Activated T-helper 1 cell treated with anti-CD3 and anti-CD28 coated beads, Interleukin-12 subunit alpha, Interleukin-12 subunit beta, Interleukin-2, Interleukin-4 antibody, amounts not matched to agents 30 ng/mL and 10 ng/mL and 1 ng/mL, durations not matched to agents 14 hours and 24 hours and 36 hours (primary cell): ENCODE data around the gene MFAP1. TPM values are rescaled to one million over a fixed set of nuclear protein-coding genes. Genes with fewer than 3 reads are reported as not detected.
"Not testable (repeated sequence)": the region's sequence is repeated elsewhere in the genome, so short reads cannot be mapped to it uniquely, and the experiment has no call there.

Source experiments
- DNase-seq: peaks from one replicate; pipeline ENCODE4 v3.0.0; 2021; ENCODE audit warnings: low spot score
- H3K27ac Mint-ChIP-seq: one replicate; pipeline ENCODE4 v1.8.0; 2021; ENCODE audit warnings: mild to moderate bottlenecking, mixed read lengths
- H3K27me3 Mint-ChIP-seq: one replicate; pipeline ENCODE4 v1.8.0; 2022; ENCODE audit warnings: mild to moderate bottlenecking, moderate library complexity, mixed read lengths; ENCODE audit not compliant: insufficient read depth
- H3K36me3 Mint-ChIP-seq: one replicate; pipeline ENCODE4 v1.8.0; 2021; ENCODE audit warnings: low read depth, mixed read lengths
- H3K4me1 Mint-ChIP-seq: one replicate; pipeline ENCODE4 v1.8.0; 2021; ENCODE audit warnings: low read depth, mixed read lengths
- H3K4me3 Mint-ChIP-seq: one replicate; pipeline ENCODE4 v1.8.0; 2021; ENCODE audit warnings: mild to moderate bottlenecking, moderate library complexity, mixed read lengths
- H3K9me3 Mint-ChIP-seq: one replicate; pipeline ENCODE4 v1.8.0; 2021; ENCODE audit warnings: mixed read lengths
- intact Hi-C: fragments of 100-400 bp; cut with micrococcal nuclease; formaldehyde crosslinking; loops from one replicate; pipeline ENCODE4 v1.15.1; 2024
- total RNA-seq: library from RNA; stranded (reverse); gene quantifications from 2 replicates; pipeline ENCODE4 v1.2.3, GENCODE V29; 2022

Gene MFAP1
- 46.4 and 46.6 TPM in 2 replicates for total RNA-seq

GRCh38 chr15:43824302-43825246 lies at the start of gene MFAP1:
TSS of gene MFAP1 (minus strand) at chr15:43824690. CDS start at chr15:43824569, 121 bp downstream.
- Mint-ChIP-seq H3K27ac (peak within 1 kb of the TSS; percentile 97), H3K4me3 (peak within 1 kb of the TSS; percentile 97), H3K9me3 (peaks cover 5% of the 10 kb centered on the region), H3K4me1 (peaks cover 46% of the 10 kb centered on the region), H3K27me3 (no peaks in the 10 kb centered on the region), H3K36me3 (peaks cover 20% of the 10 kb centered on the region)
- intact Hi-C loops: loop anchor here (1.0 to 10.0 kb wide), 9 partner anchors 24 to 1630 kb away; partner anchors contain the start of genes CTDSPL2, EIF3J, GOLM2 and HYPK
- peak; percentile 91 for DNase-seq

- H3K9me3 Mint-ChIP-seq: no peaks in the 10 kb centered on the region
- H3K4me3 Mint-ChIP-seq: no peak overlapping the region
- no peaks in the 10 kb centered on the region for H3K4me1 Mint-ChIP-seq
- H3K27me3 Mint-ChIP-seq: no peaks in the 10 kb centered on the region
- peaks cover 20% of the 10 kb centered on the region for H3K36me3 Mint-ChIP-seq
- H3K27ac Mint-ChIP-seq: no peak overlapping the region
- intact Hi-C loops: no loop called here
- DNase-seq: no peak
Measured at GRCh38 chr15:43873651-43874050, 49.2 kb upstream of the MFAP1 start.

- H3K4me3 Mint-ChIP-seq: no peak overlapping the region
- no peak overlapping the region for H3K27ac Mint-ChIP-seq
- no peaks in the 10 kb centered on the region for H3K9me3 Mint-ChIP-seq
- no peak for DNase-seq
- H3K4me1 Mint-ChIP-seq: no peaks in the 10 kb centered on the region
- no peaks in the 10 kb centered on the region for H3K27me3 Mint-ChIP-seq
- H3K36me3 Mint-ChIP-seq: peaks cover 23% of the 10 kb centered on the region
- intact Hi-C loops: loop anchor here (1.0 kb wide), 2 partner anchors 194 to 347 kb away; no protein-coding TSS in a partner anchor
Measured at GRCh38 chr15:43872416-43873020, 48.0 kb upstream of the MFAP1 start.

- DNase-seq: no peak
- peaks cover 25% of the 10 kb centered on the region for H3K36me3 Mint-ChIP-seq
- H3K9me3 Mint-ChIP-seq: no peaks in the 10 kb centered on the region
- no peaks in the 10 kb centered on the region for H3K27me3 Mint-ChIP-seq
- H3K4me3 Mint-ChIP-seq: no peak overlapping the region
- H3K4me1 Mint-ChIP-seq: no peaks in the 10 kb centered on the region
- H3K27ac Mint-ChIP-seq: no peak overlapping the region
- intact Hi-C loops: loop anchor here (1.0 kb wide), 2 partner anchors 194 to 347 kb away; no protein-coding TSS in a partner anchor
Measured at GRCh38 chr15:43871835-43872234, 47.3 kb upstream of the MFAP1 start.

GRCh38 chr15:43868406-43868805 lies 43.9 kb upstream of the MFAP1 start:
- Mint-ChIP-seq H3K36me3 (peaks cover 34% of the 10 kb centered on the region), H3K27ac (no peak overlapping the region), H3K4me3 (no peak overlapping the region), H3K4me1 (no peaks in the 10 kb centered on the region), H3K27me3 (no peaks in the 10 kb centered on the region), H3K9me3 (no peaks in the 10 kb centered on the region)
- DNase-seq: no peak
- intact Hi-C loops: loop anchor here (2.0 kb wide), 1 partner anchor 20 kb away; no protein-coding TSS in a partner anchor

- Mint-ChIP-seq H3K36me3 (peaks cover 30% of the 10 kb centered on the region), H3K4me3 (no peak overlapping the region), H3K9me3 (no peaks in the 10 kb centered on the region), H3K4me1 (no peaks in the 10 kb centered on the region), H3K27ac (no peak overlapping the region), H3K27me3 (no peaks in the 10 kb centered on the region)
- DNase-seq: no peak
- intact Hi-C loops: no loop called here
Measured at GRCh38 chr15:43867096-43867495, 42.6 kb upstream of the MFAP1 start.

- H3K36me3 Mint-ChIP-seq: peaks cover 30% of the 10 kb centered on the region
- H3K9me3 Mint-ChIP-seq, H3K27me3 Mint-ChIP-seq, DNase-seq, H3K4me1 Mint-ChIP-seq, H3K27ac Mint-ChIP-seq, H3K4me3 Mint-ChIP-seq, intact Hi-C loops: not testable (repeated sequence)
Measured at GRCh38 chr15:43866636-43867035, 42.1 kb upstream of the MFAP1 start.

- intact Hi-C loops: no loop called here
- no peaks in the 10 kb centered on the region for H3K27me3 Mint-ChIP-seq
- H3K4me1 Mint-ChIP-seq: peaks cover 12% of the 10 kb centered on the region
Measured at GRCh38 chr15:43859546-43859945, 35.1 kb upstream of the MFAP1 start.

GRCh38 chr15:43854801-43855200 lies 30.3 kb upstream of the MFAP1 start:
- Mint-ChIP-seq H3K4me1 (peaks cover 12% of the 10 kb centered on the region), H3K27ac (no peak overlapping the region), H3K4me3 (no peak overlapping the region), H3K9me3 (no peaks in the 10 kb centered on the region), H3K27me3 (no peaks in the 10 kb centered on the region), H3K36me3 (peaks cover 46% of the 10 kb centered on the region)
- no peak for DNase-seq
- intact Hi-C loops: no loop called here

More at GRCh38 chr15:43859546-43859945, 35.1 kb upstream of the MFAP1 start:
- H3K27ac Mint-ChIP-seq: no peak overlapping the region
- H3K4me3 Mint-ChIP-seq: no peak overlapping the region
- DNase-seq: no peak
- no peaks in the 10 kb centered on the region for H3K9me3 Mint-ChIP-seq
- peaks cover 35% of the 10 kb centered on the region for H3K36me3 Mint-ChIP-seq

GRCh38 chr15:43852607-43853006 lies 28.1 kb upstream of the MFAP1 start:
- Mint-ChIP-seq H3K4me3 (no peak overlapping the region), H3K27ac (no peak overlapping the region), H3K9me3 (no peaks in the 10 kb centered on the region), H3K36me3 (peaks cover 40% of the 10 kb centered on the region), H3K27me3 (no peaks in the 10 kb centered on the region), H3K4me1 (peaks cover 12% of the 10 kb centered on the region)
- intact Hi-C loops: no loop called here
- DNase-seq: no peak

GRCh38 chr15:43851251-43851650 lies 26.8 kb upstream of the MFAP1 start:
- peaks cover 37% of the 10 kb centered on the region for H3K36me3 Mint-ChIP-seq
- DNase-seq: no peak
- peaks cover 10% of the 10 kb centered on the region for H3K4me1 Mint-ChIP-seq
- intact Hi-C loops: no loop called here
- H3K27ac Mint-ChIP-seq: no peak overlapping the region
- H3K4me3 Mint-ChIP-seq: no peak overlapping the region
- no peaks in the 10 kb centered on the region for H3K9me3 Mint-ChIP-seq
- H3K27me3 Mint-ChIP-seq: no peaks in the 10 kb centered on the region

- no peaks in the 10 kb centered on the region for H3K27me3 Mint-ChIP-seq
- H3K36me3 Mint-ChIP-seq: peaks cover 34% of the 10 kb centered on the region
- intact Hi-C loops: no loop called here
- H3K4me1 Mint-ChIP-seq: no peaks in the 10 kb centered on the region
- no peak overlapping the region for H3K27ac Mint-ChIP-seq
- no peaks in the 10 kb centered on the region for H3K9me3 Mint-ChIP-seq
- H3K4me3 Mint-ChIP-seq: no peak overlapping the region
- DNase-seq: no peak
Measured at GRCh38 chr15:43845421-43845820, 20.9 kb upstream of the MFAP1 start.

- peak overlapping the region; percentile 45 for H3K4me3 Mint-ChIP-seq
- peaks cover 48% of the 10 kb centered on the region for H3K4me1 Mint-ChIP-seq
- H3K36me3 Mint-ChIP-seq: peaks cover 45% of the 10 kb centered on the region
- intact Hi-C loops, H3K27me3 Mint-ChIP-seq, DNase-seq, H3K9me3 Mint-ChIP-seq, H3K27ac Mint-ChIP-seq: not testable (repeated sequence)
Measured at GRCh38 chr15:43832485-43832884, 8.0 kb upstream of the MFAP1 start.
